Measurements from ENCODE around the gene EDC4. TPM values are rescaled to one million over a fixed set of nuclear protein-coding genes. Genes with fewer than 3 reads are reported as not detected.

EDC4 gene
- total and polyA plus RNA-seq, 2 of the 13 experiments (the other 11 are each of a cell fraction or from before 2014, with no cell fraction given): 51.4 to 59.1 TPM

- peak; percentile 14; the same call in 1 of the 2 replicates for TF ChIP-seq ZBTB26 (CRISPR knock-in tag; IDR thresholded peaks at IDR 0.05; ENCODE audit: borderline replicate concordance)
- TF ChIP-seq NFATC3 (CRISPR knock-in tag; IDR thresholded peaks at IDR 0.05): no peak
- TF ChIP-seq ZNF567 (CRISPR knock-in tag; IDR thresholded peaks at IDR 0.05; ENCODE audit: borderline replicate concordance): no peak
- no peak for TF ChIP-seq CBX5 (CRISPR knock-in tag; IDR thresholded peaks at IDR 0.05; ENCODE audit: borderline replicate concordance)
- TF ChIP-seq ZNF225 (CRISPR knock-in tag; IDR thresholded peaks at IDR 0.05): no peak
- no peak for TF ChIP-seq CTCF (CRISPR knock-in tag; IDR thresholded peaks at IDR 0.05)
- no peak for TF ChIP-seq ZNF83 (CRISPR knock-in tag; IDR thresholded peaks at IDR 0.05; ENCODE audit: borderline replicate concordance)
- no peak for TF ChIP-seq SIX1 (CRISPR knock-in tag; IDR thresholded peaks at IDR 0.05; ENCODE audit: borderline replicate concordance)
- no peak for TF ChIP-seq ZNF24 (IDR thresholded peaks at IDR 0.05)
- TF ChIP-seq ZNF431 (CRISPR knock-in tag; IDR thresholded peaks at IDR 0.05; ENCODE audit: borderline replicate concordance, low read depth): no peak
- no peak for TF ChIP-seq ZGPAT (CRISPR knock-in tag; IDR thresholded peaks at IDR 0.05)
- TF ChIP-seq TEAD2 (CRISPR knock-in tag; IDR thresholded peaks at IDR 0.05): no peak
- no peak for TF ChIP-seq ZNF740 (CRISPR knock-in tag; IDR thresholded peaks at IDR 0.05)
- no peak for TF ChIP-seq ZNF451 (CRISPR knock-in tag; IDR thresholded peaks at IDR 0.05)
- TF ChIP-seq ZNF883 (CRISPR knock-in tag; IDR thresholded peaks at IDR 0.05; ENCODE audit: not compliant biosample characterization): no peak
- no peak for TF ChIP-seq BATF2 (CRISPR knock-in tag; IDR thresholded peaks at IDR 0.05)
- peak; percentile 12; the same call in 1 of the 2 replicates for TF ChIP-seq MAX (IDR thresholded peaks at IDR 0.05)
- TF ChIP-seq MXI1 (IDR thresholded peaks at IDR 0.05; ENCODE audit: borderline replicate concordance, low read depth, low read length): peak; percentile 15; the same call in 1 of the 3 replicates
- TF ChIP-seq HINFP (CRISPR knock-in tag; IDR thresholded peaks at IDR 0.05; ENCODE audit: low read depth): no peak
- no peak for TF ChIP-seq ATF5 (CRISPR knock-in tag; IDR thresholded peaks at IDR 0.05; ENCODE audit: low read depth)
- no peak for TF ChIP-seq ZNF792 (CRISPR knock-in tag; IDR thresholded peaks at IDR 0.05)
Observed at GRCh38 chr16:67915831-67916723, 43.2 kb downstream of the EDC4 start (continued).
